Measurements from ENCODE around the gene KHDRBS2. TPM values are rescaled to one million over a fixed set of nuclear protein-coding genes. Genes with fewer than 3 reads are reported as not detected.

KHDRBS2 gene
- total and polyA plus RNA-seq, 2 of the 4 experiments (the other 2 are of a cell fraction), result not detected

- intact Hi-C loops (cut with micrococcal nuclease) (no loop called here), in situ Hi-C loops (cut with MboI; ENCODE audit: low sequenced_read_pairs) (no loop called here), dilution Hi-C loops (cut with HindIII; ENCODE audit: low sequenced_read_pairs, unreplicated experiment) (no loop called here)
- Histone ChIP-seq H3K27me3 (ENCODE audit: control insufficient read depth, insufficient read depth, low read length) (no peaks in the 10 kb centered on the region), H3K4me3 (ENCODE audit: insufficient read depth, low read depth, low read length) (no peak overlapping the region), H2BK5ac (ENCODE audit: low read depth, low read length, poor library complexity, severe bottlenecking) (no peak overlapping the region), H3K14ac (replicated peaks; ENCODE audit: low read depth, low read length) (no peak overlapping the region), H3K79me1 (ENCODE audit: low read depth in 1 of 2, low read length in 2 of 2) (no peaks in the 10 kb centered on the region), H3K23ac (ENCODE audit: low read depth, low read length) (no peak overlapping the region), H2AK5ac (ENCODE audit: low read depth, low read length) (no peak overlapping the region), H2BK20ac (ENCODE audit: low read depth, low read length) (no peak overlapping the region), H3K9ac (ENCODE audit: low read depth, low read length) (no peak overlapping the region), H3K4me2 (ENCODE audit: low read depth, low read length) (no peak overlapping the region), H3K9me3 (ENCODE audit: control insufficient read depth, insufficient read depth, low read length) (peaks cover 7% of the 10 kb centered on the region; the same call in 1 of the 2 replicates), H2AFZ (replicated peaks; ENCODE audit: low read length, poor library complexity) (no peak overlapping the region), H4K91ac (ENCODE audit: insufficient read depth, low read depth, low read length) (no peak overlapping the region), H2AK9ac (replicated peaks; ENCODE audit: low read depth, low read length, poor library complexity) (no peak overlapping the region), H3K27ac (ENCODE audit: insufficient read depth, low read length) (no peak overlapping the region), H4K20me1 (ENCODE audit: insufficient read depth, low read length) (no peaks in the 10 kb centered on the region), H3K9me1 (ENCODE audit: insufficient read depth, low read length) (no peaks in the 10 kb centered on the region), H3K56ac (ENCODE audit: extremely low read depth, insufficient read depth, low read length) (no peak overlapping the region), H3K4ac (ENCODE audit: low read depth, low read length) (no peak overlapping the region), H3K18ac (ENCODE audit: low read depth, low read length) (no peak overlapping the region), H3K36me3 (ENCODE audit: control insufficient read depth, insufficient read depth, low read length) (no peaks in the 10 kb centered on the region), H2BK15ac (ENCODE audit: low read depth, low read length) (no peak overlapping the region), H4K5ac (ENCODE audit: low read depth, low read length) (no peak overlapping the region), H4K8ac (ENCODE audit: low read depth in 2 of 2, low read length in 2 of 2) (no peak overlapping the region), H3K4me1 (ENCODE audit: control insufficient read depth, insufficient read depth, low read length) (no peaks in the 10 kb centered on the region), H2BK120ac (ENCODE audit: low read depth, low read length) (no peak overlapping the region)
- no CpG with 5 or more reads among the region's 3 CpGs for WGBS, 2 experiments (ENCODE audit: extremely low coverage in 2 of 2, insufficient read length in 1 of 2)
- no TSS peak for BruUV-seq (replicated peaks)
- DNase-seq (no peak), ATAC-seq (ENCODE audit: low read depth) (no peak)
- TF ChIP-seq CEBPB (IDR thresholded peaks at IDR 0.05; ENCODE audit: low read depth, low read length), result no peak
- TF ChIP-seq USF2 (IDR thresholded peaks at IDR 0.05; ENCODE audit: low read depth, low read length), result no peak
- no peak for TF ChIP-seq MXI1 (IDR thresholded peaks at IDR 0.05; ENCODE audit: borderline replicate concordance, low read depth, low read length)
- no peak for TF ChIP-seq BHLHE40 (IDR thresholded peaks at IDR 0.05; ENCODE audit: low read depth, low read length)
- TF ChIP-seq MAFK (IDR thresholded peaks at IDR 0.05; ENCODE audit: low read depth, low read length), result no peak
- TF ChIP-seq RCOR1 (IDR thresholded peaks at IDR 0.05; ENCODE audit: insufficient replicate concordance, low read length), result no peak
- no peak for TF ChIP-seq CHD1 (IDR thresholded peaks at IDR 0.05; ENCODE audit: low read depth, low read length)
- TF ChIP-seq MAZ (IDR thresholded peaks at IDR 0.05; ENCODE audit: borderline replicate concordance, low read depth, low read length), result no peak
- TF ChIP-seq NFE2L2 (IDR thresholded peaks at IDR 0.05; ENCODE audit: low read depth, low read length), result no peak
- no peak for TF ChIP-seq CTCF (conservative IDR thresholded peaks at IDR 0.05; ENCODE audit: low read depth, low read length)
- TF ChIP-seq RAD21 (IDR thresholded peaks at IDR 0.05; ENCODE audit: low read length), result no peak
- no peak for TF ChIP-seq ELK1 (IDR thresholded peaks at IDR 0.05; ENCODE audit: borderline replicate concordance, low read depth, low read length)
- no peak for TF ChIP-seq POLR2A (IDR thresholded peaks at IDR 0.05; ENCODE audit: low read depth, low read length)
- no peak for TF ChIP-seq SMC3 (IDR thresholded peaks at IDR 0.05; ENCODE audit: low read depth, low read length)
- no peak for TF ChIP-seq FOS (IDR thresholded peaks at IDR 0.05; ENCODE audit: low read depth, low read length)
- TF ChIP-seq RFX5 (IDR thresholded peaks at IDR 0.05; ENCODE audit: low read depth, low read length), result no peak
- ChIA-PET POLR2A (ENCODE audit: unreplicated experiment) (no interaction called here), CTCF (no interaction called here)
Observed at GRCh38 chr6:62089781-62090180, 196.2 kb downstream of the KHDRBS2 start.

All from IMR-90 (cell line).